ENCODE results near the gene CDH10.

The CDH10 gene

DNA sequence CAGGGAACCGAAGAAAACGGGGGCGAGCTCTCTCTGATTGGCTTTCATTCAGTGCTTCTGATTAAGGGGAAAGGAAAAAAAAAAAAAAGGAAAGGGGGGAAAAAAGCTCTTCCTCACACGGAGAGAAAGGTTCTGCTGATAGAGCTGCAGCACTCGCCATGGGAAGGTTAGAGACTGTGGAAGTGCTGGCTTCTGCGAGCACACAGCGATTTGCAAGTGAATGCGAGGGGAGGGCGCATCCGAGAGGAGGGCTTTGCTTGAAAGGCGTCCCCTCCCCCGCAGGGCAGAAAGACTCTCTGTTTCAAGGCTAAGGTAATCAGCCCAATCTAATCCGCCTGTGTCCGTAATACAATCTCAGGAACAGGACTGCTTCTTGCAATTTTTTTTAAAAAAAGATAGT is at the start of gene CDH10:
TSS of gene CDH10 (minus strand) at position 218 of the 400 bp plus-strand sequence. CDS start 51,488 bp downstream, outside the sequence.
- peak; percentile 44 for DNase-seq

DNA sequence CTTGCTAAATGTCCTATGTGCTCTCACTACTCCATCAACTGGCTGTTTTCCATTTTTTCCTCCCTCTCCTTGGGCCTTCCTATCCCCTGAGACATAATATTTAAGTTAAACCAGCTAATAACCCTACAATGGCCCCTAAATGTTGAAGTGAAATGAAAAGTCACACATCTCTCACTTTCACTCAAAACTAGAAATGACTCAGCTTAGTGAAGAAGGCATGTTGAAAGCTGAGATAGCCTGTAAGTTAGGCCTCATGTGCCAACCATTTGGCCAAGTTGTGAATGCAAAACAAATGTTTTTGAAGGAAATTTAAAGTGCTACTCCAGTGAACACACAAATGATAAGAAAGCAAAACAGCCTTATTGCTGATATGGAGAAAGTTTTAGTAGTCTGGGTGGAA is 48.8 kb upstream of the CDH10 start:
- DNase-seq = no peak

GRCh38 chr5:24691074-24691473 is 46.3 kb upstream of the CDH10 start:
- DNase-seq = no peak

GRCh38 chr5:24681106-24681505 is 36.3 kb upstream of the CDH10 start:
- no peak for DNase-seq

DNA sequence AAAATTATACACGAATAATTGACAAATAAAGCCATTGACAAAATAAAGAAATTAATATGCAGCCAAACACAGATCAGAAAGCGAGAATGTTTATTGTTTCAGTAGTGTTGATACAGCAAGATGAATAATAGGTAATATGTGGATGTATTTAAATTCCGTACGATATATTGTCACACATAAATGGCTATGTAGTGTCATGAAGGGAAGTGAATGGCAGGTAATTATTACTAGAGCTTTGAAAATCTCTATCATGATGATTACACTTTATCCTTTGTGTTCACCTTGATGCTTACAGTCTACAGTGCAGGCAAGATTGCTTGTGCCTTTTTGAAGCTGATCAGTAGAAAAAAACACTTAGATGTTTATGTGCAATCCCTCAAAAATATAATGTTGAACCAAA is 23.3 kb upstream of the CDH10 start:
- no peak for DNase-seq

- no peak for DNase-seq
These were observed 4.8 kb upstream of the CDH10 start for GRCh38 chr5:24649531-24649930.

DNA sequence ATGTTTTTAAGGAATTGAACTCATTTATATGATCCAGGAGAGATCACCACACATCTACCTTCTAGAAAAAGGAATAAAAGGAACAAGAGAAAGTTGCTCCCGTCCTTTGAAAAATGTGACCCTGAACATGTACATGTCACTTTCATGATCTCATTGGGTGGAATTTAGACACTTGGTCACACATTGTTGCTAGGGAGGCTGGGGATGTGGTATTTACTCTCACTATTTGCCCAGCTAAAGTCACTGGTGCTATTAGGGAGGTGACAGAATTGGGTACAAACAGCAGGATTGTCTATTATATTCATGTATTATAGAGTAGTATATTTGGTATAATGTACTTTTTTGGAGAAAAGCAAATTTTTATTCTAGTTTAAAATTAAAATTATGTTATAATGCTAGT is 2.1 kb upstream of the CDH10 start:
- DNase-seq = no peak

- DNase-seq = no peak
These were observed 705 bp upstream of the CDH10 start for GRCh38 chr5:24645483-24645882.

DNA sequence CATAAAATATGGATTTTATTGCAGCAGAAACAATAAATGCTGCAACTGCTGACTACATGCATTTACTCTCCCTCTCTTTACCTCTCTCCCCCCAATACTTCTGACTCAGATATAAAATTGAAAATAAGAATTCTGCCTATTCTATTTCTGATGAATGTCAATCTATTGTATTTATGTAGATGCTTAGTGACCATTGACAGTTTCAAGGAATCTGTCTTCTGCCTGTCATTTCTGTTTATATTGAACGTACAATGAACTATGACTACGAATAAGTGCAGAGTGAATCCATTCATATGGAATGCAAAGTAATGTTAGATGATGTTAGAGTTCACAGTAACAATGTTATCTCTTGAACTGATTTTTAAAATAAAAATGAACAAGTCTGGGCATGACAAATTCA is 898 bp downstream of the CDH10 start:
- DNase-seq = no peak

DNA sequence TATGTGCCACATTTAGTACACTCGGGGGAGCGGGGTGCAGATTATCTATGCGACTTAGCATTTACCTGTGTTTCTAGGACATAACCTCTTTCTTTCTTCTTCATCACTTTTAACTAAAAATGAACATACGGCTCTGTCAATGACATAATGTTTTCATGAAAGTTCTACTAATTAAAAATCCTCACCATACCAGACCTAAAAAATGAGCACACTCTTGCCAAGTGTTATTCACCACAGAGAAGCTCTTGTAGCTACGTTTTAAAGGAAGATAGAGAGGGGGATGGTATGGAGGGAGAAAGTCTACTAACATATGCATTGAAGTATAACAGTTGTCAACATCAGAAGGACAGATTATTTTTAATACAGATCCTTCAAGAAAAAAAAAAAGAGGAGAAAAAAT is 1.6 kb downstream of the CDH10 start:
- DNase-seq = no peak

- peak; percentile 29 for DNase-seq
These were observed 2.8 kb downstream of the CDH10 start for GRCh38 chr5:24642022-24642421.

GRCh38 chr5:24635209-24635608 is 9.6 kb downstream of the CDH10 start:
- DNase-seq = no peak

GRCh38 chr5:24633715-24634325 is 11.0 kb downstream of the CDH10 start:
- DNase-seq = peak; percentile 38

GRCh38 chr5:24632353-24632752 is 12.4 kb downstream of the CDH10 start:
- no peak for DNase-seq

DNA sequence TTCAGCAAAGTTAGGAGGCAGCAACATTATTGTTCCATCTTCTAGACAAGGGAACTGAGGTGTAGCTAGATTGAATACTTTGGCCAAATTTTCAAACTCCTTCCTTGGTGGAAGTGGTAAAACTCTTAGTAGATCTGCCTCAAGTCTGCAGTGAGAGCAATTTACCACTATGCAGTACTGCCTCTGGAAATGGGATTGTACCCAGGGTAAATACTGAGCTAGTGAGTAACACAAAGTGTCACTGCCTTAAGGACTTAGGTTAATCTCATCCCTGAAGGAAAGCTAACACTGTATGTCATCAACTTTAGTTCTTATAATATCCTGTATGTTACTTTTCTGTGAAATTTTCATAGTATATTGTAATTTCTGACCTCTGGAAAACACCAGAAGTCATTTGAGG is 13.9 kb downstream of the CDH10 start:
- DNase-seq = no peak

DNA sequence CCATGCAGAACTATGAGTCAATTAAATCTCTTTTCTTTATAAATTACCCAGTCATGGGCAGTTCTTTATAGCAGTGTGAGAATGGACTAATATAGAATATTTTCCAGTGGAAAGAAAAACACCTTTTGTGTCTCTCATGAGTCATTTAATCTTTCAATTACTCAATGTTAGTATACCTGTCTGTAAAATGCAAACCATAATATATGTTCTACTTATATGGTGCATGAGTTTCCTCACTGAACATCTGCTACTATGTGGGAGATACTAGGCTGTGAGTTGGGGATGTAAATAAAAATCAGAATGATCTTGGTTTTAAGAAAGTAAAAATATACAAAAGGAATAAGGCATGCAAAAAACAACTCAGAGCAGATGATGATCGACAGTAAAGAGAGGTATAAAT is 15.0 kb downstream of the CDH10 start:
- no peak for DNase-seq

DNA sequence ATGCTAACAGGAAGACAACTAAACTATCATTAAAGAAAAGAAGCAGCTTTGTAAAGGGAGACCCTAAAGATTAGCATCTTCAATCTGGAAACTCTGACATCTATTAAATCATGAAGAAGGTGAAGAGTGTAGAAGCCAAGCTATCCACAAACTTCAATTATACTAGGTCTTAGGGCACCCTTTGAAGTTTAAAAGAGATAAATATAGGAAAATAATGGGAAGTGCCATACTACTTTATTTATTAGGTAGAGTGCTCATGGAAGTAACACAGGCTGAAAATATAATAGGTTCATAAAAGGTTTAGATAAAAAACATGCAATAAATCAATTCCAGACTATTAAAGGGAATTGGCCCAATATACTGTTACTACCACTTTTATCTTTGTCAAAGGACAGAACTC is 19.9 kb downstream of the CDH10 start:
- DNase-seq = no peak

DNA sequence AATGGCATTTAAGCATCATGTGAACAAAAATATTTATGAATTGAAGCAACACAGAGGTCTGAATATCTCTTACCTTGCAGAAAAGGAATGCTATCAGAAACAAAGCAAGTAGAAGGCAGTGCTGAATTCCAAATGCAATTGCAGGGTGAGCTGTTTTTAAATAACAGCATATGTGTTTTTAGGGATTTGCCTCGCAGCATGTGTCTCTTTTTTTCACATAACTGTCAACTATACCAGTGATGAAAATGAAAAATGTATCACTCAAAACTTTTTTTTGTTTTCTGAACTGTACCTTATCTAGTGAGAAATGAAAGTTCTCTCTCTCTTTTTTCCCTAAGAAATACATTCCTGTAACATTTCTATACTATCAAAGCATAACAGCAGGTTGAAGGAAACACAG is 21.2 kb downstream of the CDH10 start:
- no peak for DNase-seq

- DNase-seq = peak; percentile 24
These were observed 21.7 kb downstream of the CDH10 start for GRCh38 chr5:24623031-24623430.

DNA sequence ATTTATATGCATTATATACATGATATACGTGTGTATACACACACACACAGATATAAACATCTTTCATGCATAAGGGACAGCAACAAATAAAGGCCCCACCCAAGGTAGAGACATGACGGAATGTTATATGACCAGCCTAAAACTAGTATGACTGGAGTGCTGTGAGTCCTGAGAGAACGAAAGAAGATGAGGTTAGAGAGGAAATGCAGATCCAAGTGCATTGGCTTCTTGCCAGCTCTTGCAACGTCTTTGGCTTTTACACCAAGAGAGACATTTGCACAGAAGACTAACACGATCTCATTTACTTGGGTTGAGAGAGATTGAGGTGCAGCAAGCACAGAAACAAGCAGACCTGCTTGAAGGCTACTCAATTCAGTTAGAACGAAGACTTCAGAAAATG is 23.0 kb downstream of the CDH10 start:
- DNase-seq = peak; percentile 55

GRCh38 chr5:24616566-24616965 is 28.2 kb downstream of the CDH10 start:
- no peak for DNase-seq

- DNase-seq = no peak
These were observed 29.6 kb downstream of the CDH10 start for GRCh38 chr5:24615159-24615558.

GRCh38 chr5:24609706-24610105 is 35.1 kb downstream of the CDH10 start:
- DNase-seq = no peak

DNA sequence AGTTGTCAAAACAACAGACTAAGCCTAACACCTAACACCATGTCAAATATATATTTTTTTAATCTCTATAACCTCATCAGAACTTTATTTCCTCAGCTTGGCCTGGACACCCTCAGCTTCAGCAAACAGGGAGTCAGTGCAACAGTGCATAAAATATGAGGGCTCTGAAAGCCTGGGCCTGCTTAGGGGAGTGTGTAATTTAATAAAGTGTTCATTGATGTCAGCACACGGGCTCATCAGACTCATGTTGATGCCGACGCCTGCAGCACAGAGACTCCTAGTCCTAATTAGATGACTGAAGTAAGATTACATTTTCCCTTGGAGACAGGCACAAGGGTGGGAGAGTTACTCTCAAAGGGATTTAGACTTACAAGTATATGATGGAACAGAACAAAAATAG is 37.8 kb downstream of the CDH10 start:
- DNase-seq = no peak

GRCh38 chr5:24602188-24602587 is 42.6 kb downstream of the CDH10 start:
- DNase-seq = no peak

DNA sequence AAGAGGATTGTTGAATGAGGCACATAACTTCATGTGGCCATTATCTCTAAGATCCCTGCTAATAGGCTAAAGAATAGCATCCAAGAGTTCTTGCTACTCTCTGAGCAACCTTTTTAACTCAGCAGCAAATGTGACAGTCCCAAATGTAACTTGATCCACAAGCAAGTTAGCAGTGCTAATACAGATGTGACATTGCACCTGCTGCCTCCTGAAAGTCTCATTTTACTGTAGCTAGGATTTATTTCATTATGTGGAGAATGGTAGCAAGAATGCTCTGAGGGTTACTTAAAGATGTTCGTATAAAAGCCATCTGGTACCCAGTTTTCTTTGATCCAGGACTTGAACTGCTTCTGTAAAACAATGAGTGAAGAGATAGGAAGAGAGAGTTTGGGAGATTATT is 45.8 kb downstream of the CDH10 start:
- DNase-seq = no peak

All from fibroblast of skin of right quadriceps (primary cell).